A172 (cell line): ENCODE results near the gene CCDC187. TPM values are rescaled to one million over a fixed set of nuclear protein-coding genes. Genes with fewer than 3 reads are reported as not detected.
"Not testable (repeated sequence)": the region's sequence is repeated elsewhere in the genome, so short reads cannot be mapped to it uniquely, and the experiment has no call there.

Experiments used
- DNase-seq: peaks from one replicate; pipeline ENCODE4 v3.0.0-alpha.2; 2015; ENCODE audit warnings: low spot score
- total RNA-seq: library from RNA; depleted of rRNA; stranded (reverse); fragments of >200 nt; shearing (Covaris generic); gene quantifications from 2 replicates; pipeline ENCODE4 v1.2.3, GENCODE V29; 2014

CCDC187 gene
- total RNA-seq, 1 experiment from 2014 or later, result 0.07 TPM

GRCh38 chr9:136239135-136239982, 64.5 kb downstream of the CCDC187 start:
- DNase-seq, result no peak

- DNase-seq, result no peak
Observed at GRCh38 chr9:136238342-136238732, 65.6 kb downstream of the CCDC187 start.

- no peak for DNase-seq
Observed at GRCh38 chr9:136237486-136238341, 66.2 kb downstream of the CCDC187 start.

DNA sequence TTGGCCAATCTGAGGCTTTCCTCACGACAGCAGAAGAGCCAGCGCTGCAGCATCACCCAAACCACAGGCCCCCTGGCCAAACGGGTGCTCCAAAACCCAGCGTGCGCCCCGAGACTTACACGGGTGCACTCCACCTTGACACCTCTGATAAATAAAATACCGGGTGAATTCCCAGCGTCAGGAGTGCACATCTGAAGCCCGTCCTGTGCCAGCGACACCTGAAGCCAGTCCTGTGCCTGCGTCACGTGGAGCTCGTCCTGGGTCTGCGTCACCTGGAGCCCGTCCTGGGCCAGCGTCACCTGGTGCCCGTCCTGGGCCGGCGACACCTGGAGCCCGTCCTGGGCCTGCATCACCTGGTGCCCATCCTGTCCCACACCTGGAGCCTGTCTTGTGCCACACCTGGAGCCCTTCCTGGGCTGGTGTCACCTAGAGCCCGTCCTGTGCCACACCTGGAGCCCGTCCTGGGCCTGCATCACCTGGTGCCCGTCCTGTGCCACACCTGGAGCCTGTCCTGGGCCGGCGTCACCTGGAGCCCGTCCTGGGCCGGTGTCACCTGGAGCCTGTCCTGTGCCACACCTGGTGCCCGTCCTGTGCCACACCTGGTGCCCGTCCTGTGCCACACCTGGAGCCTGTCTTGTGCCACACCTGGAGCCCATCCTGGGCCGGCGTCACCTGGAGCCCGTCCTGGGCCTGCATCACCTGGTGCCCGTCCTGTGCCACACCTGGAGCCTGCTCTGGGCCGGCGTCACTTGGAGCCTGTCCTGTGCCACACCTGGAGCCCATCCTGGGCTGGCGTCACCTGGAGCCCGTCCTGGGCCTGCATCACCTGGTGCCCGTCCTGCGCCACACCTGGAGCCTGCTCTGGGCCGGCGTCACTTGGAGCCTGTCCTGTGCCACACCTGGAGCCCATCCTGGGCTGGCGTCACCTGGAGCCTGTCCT, 67.2 kb downstream of the CCDC187 start:
- not testable (repeated sequence) for DNase-seq

DNA sequence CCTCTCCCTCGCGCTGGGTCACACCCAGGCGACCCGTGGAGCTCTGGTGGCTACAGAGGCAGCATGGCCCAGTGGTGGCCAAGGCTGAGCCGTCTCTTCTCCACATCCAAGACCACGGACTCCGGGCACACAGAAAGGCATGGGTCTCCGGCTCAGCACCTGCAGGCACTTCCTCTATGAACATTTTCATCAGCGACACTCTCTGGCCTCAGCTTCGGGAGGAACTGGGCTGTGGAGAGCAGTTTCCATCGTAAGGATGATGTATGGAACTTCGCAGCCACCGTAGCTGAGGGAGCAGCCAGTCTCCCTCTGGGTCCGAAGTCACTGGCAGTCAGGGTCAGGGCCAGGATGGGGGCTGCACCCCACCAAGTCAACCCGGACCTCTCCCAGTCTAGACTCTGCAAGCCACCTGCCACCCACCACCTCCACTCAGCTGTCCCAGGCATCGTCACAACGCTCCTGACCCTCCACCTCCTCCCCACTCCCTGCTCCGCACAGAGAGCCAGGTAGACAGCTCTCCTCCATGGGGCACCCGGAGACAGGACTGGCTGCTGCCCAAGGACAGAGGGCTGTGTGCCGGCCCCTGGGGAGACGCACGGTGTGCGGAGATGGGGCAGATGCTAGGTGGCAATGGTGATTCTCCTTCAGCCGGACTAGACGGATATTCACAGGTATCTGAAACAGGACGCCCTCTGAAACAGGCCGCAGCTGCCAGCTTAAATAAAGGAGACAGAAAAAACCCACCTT, 68.0 kb downstream of the CCDC187 start:
- DNase-seq, result no peak

- DNase-seq, result no peak
Observed at GRCh38 chr9:136235171-136235570, 68.7 kb downstream of the CCDC187 start.

GRCh38 chr9:136234597-136234996, 69.3 kb downstream of the CCDC187 start:
- DNase-seq, result no peak

GRCh38 chr9:136233868-136234267, 70.0 kb downstream of the CCDC187 start:
- no peak for DNase-seq

- no peak for DNase-seq
Observed at GRCh38 chr9:136233411-136233810, 70.5 kb downstream of the CCDC187 start.

- DNase-seq, result no peak
Observed at GRCh38 chr9:136232969-136233368, 70.9 kb downstream of the CCDC187 start.

DNA sequence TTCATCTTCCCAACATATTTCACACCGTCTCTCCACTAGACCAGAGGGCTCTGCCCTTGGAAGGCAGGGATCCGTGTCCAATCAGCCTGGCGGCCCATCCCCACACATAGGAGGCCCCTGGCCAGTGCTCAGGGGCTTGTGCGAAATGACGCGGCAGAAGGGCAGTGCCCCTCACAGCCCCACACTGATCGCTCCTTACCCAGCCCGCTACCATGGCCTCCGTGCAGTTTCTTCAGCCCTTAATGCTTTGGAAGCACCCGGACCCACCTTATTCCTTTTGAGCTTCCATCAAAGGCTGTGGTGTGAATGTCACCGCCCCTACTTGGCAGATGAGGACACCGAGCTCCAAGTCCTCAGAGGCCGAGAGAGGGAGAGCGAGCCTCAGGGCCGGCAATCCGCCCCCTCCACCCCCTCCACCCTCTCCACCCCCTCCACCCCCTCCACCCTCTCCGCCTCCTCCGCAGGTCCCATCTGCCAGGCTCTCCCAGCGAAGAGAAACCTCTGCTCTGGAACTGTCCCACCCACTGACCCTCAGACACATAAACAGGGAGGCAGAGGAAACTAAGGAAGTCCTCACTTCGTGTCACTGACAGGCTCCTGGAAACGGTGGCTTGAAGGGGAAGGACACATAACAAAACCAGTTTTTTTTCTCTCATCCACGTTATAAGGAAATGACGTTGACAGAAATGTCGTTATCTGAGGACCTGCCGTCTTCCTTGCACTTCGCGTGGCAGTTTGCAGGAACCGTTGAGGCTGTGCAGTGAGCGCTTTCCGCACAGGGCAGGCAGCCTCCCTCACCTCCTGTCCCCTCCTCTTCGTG, 72.2 kb downstream of the CCDC187 start:
- DNase-seq, result no peak

DNA sequence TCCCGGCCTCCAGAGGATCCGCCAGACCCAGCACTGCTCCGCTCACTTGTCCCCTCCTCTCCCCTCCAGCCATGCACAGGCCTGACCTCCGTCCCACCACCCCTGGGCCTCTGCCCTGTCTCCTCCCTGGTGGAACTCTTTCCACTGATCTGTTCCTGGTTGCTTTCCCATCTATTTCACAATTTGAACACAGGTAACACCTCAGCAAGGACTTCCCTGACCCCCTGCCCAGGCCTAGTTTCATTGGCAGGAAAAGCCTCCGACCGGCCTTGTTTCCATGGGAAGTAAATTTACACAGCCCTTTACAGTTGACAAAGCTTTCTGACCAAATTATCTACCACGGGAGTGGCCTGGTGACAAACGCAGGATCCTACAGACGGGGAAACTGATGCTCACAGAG, 73.1 kb downstream of the CCDC187 start:
- DNase-seq, result no peak

GRCh38 chr9:136230365-136230764, 73.5 kb downstream of the CCDC187 start:
- no peak for DNase-seq

DNA sequence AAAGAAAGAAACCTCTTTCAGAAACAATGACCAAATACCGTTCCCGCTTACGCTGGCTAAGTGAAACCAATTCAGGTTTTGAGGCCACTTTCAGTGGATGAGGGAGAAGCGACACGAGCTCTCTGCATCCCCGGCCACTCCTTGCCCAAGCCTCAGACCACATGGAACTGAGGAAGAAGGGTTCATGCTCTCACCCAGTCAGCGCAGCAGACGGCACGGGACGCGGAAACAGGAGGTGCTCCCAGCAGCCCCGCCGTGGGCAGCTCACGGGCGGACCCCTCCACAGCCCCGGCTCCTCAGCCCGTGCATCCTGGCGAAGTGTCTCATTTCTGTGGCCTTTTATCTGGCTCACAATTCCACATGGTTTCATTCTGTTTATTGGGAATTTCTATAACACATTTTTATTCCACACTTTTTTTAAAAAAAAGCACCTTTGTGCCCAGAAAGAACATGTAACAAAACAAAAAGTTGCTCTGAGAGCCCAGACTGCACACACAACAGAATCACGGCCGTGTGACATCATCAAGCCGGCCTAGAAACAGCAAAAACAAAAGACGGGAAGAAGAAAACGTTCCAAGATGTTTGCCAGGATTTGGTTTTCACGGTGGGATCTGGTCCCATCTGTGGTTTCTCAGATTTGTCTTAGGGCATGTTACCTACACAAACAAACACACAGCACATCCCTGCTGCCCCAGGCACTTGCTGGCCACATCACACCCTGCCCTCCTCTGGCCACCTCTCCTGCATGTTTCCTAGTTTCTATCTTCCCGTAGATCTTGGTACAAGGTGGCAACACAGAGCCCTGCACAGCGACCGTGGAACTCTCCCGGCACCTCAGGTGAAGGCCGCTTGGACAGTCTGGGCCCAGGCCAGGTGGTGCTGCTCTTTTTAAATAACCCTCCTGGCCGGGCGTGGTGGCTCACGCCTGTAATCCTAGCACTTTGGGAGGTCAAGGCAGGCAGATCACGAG, 74.5 kb downstream of the CCDC187 start:
- no peak for DNase-seq

GRCh38 chr9:136228107-136228875, 75.6 kb downstream of the CCDC187 start:
- DNase-seq, result peak; percentile 93

GRCh38 chr9:136226680-136227407, 77.0 kb downstream of the CCDC187 start:
- no peak for DNase-seq
